Stimulated activated CD8-positive, alpha-beta memory T cell treated with anti-CD3 and anti-CD28 coated beads, Interleukin-15, amount 100 ng/mL, for 4 hours (primary cell): ENCODE data around the gene TALDO1.
A peak's percentile ranks its signal among the peaks of the same experiment; 100 is the strongest.

Experiments
- DNase-seq, 2 donors: peaks; one replicate each; pipeline ENCODE4 v3.0.0-alpha.2; 2020; ENCODE audit warnings: low read depth in 2 of 2

Gene TALDO1

DNA sequence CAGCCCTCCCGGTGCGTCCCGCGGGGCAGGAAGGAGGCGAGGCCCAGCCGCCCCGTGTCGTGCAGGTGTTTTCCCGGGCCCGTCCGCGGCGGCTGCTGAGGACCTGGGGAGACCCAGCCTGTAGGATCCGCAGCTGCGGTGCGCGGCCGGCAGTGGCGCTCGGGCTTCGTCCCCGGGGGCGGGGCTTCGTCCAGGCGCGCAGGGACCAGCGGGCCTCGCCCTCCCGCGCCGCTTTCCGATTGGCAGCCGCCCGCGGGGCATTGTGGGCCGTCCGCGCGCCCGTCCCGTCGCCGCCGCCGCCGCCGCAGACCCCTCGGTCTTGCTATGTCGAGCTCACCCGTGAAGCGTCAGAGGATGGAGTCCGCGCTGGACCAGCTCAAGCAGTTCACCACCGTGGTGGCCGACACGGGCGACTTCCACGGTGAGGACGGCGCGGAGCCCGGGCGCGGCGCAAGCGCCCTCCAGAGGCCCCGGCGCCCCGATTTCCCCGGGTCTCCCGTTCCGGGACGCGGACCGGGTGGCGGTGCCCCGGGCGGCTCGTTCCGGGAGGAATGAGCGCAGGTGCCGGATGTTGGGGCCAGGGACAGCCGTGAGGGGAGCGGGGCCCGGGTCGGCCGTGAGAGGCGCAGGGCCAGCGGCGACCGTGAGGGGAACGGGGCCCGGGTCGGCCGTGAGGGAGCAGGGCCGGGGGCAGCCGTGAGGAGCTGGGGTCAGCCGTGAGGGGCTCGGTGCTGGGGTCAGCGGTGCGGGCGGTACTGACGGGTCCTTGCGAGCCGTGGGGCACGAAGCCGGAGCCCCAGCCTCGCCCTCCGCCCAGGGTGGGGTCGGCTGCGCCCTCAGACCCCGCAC lies at the start of gene TALDO1:
Gene TALDO1, plus strand, starts transcription at position 307 of the 849 bp plus-strand sequence. Its CDS starts 18 bp downstream, at position 325.
- peak; percentile 47 to 69 for DNase-seq

DNA sequence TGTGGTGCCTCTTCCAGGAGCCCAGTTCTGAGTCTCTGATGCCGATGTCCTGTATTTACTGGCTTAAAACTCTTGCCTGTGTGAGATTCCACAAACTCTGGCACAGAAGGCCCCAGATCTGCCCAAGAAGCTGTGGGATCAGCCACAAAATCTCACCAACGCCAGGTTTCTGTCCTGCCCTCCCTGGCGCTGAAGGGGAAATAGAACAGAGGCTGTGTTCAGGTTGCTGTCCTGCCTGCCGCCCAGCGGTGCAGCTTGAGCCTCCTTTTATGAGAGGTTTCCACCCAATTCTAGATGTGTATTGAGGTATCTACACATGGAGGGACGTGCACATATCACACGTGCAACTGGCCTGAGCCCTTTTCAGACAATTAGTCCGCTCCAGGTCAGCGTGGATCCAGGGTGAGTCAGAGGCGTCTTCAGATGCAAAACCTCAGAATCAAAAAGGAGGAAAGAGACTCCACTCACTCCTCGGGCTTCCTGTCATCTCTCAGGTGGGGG lies 49.4 kb upstream of the TALDO1 start:
- DNase-seq: no peak

DNA sequence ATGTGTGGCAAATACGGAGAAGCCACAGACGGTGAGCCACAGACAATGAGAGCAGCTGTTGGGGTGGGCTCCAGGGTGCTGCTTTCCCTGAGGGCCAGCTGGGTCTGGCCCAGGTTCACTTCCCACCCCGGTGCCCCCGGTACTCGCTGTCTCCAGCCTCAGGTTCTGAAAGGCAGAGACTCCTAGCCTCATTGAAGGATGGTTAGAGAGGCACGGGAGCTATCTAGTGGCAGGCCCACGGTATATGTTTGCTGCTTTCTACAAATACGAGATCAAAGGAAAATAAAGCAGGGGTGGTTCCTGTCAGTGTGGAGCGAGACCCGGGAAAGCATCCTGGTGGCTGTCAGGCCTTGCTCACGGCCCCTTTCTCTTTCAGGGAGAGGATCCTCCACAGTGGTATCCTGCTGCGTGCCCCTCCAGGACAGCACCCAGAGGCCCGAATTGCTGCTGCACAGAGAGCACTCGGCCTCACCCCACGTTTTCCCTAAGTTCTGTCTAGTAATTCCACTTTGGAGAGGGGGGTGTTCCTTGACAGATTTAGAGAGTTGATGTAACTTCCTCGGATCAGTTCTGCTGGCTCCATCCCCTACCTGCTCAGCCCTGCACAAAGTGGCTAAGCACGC lies 48.7 kb upstream of the TALDO1 start:
- no peak for DNase-seq

DNA sequence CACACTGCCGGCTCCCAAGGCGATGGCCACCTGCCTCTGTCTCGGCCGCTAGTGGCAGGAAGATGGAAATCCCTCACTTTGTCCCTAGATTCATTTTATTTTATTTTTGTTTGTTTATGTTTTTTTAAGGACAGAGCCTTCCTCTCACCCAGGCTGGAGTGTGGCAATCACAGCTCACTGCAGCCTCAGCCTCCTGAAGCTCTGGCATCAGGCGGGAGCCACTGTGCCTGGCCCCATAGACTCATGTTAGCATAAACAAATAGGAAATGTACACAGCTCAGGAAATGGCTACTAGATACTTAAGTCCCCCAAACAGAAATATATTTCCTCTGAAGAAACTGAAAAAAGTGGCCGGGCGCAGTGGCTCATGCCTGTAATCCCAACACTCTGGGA lies 48.2 kb upstream of the TALDO1 start:
- no peak for DNase-seq

DNA sequence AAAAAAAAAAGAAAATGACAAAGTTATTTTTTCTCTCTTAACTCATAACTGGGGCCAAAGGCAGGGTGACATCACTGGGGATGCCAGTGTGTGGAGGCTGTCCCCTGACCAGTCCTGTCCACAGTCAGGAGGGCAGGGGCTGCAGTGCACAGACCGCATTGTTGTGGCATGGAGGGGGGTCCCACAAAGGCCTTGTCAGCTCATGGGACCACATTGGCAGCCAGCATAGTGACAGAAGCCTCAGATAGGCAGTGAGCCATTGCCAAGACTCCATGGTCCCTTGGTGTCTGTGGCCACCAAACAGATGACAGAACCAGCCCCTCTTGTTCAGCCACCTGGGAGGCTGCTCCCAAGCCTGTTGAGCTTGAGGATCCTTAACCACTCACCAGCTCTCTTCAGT lies 47.5 kb upstream of the TALDO1 start:
- no peak for DNase-seq

DNA sequence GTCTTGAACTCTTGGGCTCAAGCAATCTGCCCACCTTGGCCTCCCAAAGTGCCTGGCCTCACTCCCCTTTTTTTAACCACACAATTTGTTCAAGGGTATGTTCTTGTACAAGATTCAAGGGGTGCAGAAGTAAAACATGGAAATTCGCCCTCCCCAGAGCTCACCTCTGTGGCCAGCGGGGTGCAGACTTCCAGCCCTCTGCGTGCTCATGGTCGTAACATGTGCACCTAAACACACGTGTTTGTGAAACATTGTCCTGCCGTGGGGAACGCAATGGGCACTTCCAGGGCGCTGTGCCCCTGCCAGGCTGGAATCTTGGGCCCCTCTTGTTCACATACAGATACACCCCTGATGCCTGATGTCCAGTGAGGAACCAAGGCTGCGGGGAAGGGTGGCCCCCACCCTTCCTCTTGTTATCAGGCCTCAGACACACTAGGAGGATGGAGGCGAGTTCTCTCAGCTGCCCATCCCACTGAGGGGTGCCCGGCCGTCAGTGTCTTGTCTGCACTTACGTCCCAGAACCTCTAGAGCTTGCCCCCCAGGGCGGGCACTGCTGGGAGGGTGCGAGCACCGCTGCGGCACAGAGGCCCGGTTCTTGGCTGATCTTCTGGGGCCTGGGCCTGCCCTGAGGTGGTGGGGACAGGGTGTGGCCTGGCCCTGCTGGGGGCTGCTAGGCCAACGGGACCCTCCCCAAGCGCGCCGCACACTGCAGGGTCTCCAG lies 45.4 kb upstream of the TALDO1 start:
- no peak for DNase-seq

DNA sequence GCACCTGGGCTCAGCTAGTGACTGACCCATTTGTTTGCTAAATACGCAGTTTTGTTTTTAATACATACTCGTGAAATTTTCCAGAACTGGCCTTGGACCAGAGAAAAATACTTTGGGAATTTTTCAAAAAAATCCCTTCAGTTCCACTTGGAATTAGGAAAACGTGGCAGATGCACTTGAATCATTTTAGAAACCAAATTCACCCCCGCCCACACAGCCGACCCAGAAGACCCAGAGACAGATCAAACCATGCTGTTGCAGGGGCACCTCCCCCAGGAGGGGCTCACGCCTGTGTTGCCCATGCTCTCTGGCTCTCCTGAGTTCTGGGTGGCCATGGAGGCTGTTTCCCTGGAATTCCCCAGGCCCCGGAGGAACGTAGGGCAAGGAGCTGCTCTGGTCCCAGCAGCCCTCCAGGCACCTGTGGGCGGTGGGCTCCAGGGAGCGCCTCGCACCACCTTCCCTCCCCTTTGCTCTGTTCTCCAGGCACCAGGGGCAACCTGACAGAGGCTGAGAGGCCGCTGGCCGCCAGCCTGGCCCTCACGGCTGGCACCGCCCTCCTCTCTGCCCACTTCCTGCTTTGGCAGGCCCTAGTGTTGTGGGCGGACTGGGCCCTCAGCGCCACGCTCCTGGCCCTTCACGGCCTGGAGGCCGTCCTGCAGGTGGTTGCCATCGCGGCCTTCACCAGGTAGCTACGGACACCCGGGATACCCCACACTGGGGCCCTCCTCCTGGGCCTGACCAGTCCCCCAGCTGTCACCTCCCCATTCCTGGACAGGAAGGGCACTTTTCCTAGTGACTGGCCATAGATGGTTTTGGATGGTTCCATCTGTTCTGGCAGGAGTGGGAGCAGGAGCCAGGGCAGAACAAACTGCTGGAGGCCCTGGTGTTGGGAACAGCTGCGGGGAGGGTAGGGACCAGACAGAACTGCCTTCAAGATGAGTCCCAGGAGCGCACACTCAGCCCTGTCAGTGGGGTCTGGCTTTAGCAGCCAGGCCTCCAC lies 44.5 kb upstream of the TALDO1 start:
- DNase-seq: no peak

DNA sequence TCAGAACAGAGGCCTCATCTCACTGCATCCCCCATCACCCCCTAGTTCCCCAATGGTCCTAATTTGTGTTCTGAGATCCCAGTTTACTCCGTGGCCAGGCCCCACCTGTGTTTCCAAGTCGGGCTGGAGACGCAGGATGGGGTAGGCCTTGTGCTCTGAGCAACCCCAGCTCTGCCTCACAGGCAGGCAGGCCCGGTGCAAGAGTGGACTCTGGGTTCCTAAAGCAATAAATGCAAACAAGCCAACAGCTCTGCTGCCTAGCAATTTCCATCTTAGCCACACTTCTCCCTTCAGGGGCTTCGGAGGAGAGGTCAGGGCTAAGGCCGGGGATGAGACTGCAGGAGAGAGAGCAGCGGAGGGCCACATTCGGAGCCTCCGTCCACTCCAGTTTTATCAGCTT lies 43.8 kb upstream of the TALDO1 start:
- no peak for DNase-seq

DNA sequence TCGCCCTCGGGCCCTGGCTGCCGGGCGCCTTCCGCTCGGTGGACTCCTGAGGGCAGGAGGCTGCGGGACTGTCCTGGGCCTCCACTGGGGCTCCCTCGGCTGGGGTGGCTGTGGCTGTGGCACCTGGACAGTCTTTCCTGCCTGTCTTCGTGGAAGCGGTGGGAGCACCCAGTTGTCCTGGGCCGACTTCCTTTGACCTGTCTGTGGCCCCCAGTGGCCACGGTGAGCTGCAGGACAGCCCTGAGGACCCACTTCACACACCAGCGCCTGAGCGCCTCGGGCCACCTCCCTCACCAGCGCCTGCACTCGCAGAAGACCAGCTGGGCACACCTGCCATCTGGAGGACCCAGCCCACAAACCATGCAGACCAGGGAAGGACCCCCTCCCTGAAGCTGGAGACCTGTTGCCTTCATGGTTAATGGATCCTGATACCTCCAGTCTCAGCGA lies 43.0 kb upstream of the TALDO1 start:
- DNase-seq: no peak

DNA sequence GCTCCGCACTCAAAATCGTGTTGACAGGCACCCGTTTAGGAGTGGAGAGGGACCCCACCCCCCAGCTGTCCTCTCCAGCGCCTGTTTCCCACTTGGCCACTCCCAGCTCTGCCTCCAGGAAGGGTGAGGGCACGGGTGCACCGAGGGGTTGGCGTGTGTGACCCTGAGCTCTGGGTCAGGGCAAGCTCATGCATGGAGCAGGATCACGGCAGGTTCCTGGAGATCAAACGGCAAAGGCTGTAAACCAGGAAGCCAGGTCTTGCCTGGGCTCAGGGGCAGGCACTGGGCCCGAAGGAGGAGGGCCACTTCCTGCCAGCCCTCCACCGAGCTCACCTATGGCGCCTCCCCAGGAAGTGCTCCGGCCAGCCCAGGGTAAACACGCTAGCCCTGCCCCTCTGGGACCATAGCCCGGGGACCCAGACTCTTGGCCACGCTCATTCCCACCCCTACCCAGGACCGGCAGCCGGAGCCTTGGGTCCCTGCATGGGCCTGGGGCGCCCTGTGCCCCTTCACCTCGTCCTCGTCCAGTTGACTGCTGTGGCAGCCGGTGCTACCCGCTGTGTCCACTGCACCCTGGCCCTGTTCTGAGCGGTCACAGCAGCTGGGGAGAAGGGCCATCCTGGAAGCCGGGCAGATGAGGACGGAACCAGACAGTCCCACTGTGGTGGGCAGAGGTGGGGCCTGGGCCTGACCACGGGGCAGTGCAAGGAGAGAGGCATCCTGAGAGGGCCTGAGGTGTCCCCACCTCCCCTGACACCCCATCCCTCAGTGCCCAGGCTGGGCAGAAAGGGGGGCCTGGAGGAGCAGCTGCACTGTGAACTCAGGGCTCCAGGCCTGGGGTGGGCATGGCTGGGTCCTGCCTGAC lies 42.3 kb upstream of the TALDO1 start:
- DNase-seq: no peak

DNA sequence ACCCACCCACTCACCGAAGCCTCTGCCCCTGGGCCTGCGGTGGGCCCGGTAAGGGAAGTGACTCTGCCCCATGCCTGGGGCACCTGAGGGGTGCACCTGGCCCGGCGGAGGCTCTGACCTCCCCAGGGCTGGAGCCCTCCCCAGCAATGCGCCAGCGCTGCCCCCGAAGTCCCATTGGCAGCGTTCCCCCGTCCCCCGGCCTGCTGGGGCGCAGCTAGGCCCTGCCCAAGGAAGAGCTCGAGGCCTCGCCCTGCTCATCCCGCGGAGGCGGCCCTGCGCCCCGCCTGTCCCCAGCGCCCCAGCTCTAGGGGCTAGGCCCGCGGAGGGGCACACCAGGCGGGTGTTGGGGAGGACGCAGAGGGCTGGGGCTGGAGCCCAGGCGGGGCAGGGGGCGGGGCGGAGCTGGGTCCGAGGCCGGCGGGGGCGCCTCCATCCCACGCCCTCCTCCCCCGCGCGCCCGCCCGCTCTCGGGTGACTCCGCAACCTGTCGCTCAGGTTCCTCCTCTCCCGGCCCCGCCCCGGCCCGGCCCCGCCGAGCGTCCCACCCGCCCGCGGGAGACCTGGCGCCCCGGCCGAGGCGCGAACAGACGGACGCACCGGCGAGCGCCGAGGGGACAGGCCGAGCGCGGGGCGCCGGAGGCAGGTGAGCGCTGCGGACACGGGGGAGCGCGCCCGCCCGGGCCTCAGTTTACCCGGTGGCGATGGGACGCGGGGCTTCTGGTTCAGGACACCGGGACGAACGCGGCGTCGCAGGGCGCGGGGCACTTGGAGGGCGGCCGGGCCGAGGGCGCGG lies 41.4 kb upstream of the TALDO1 start, which contains the start of gene EPS8L2:
Gene EPS8L2, plus strand, starts transcription at position 586 of the 793 bp plus-strand sequence. CDS start 3,177 bp downstream, outside the sequence.
- no peak for DNase-seq

DNA sequence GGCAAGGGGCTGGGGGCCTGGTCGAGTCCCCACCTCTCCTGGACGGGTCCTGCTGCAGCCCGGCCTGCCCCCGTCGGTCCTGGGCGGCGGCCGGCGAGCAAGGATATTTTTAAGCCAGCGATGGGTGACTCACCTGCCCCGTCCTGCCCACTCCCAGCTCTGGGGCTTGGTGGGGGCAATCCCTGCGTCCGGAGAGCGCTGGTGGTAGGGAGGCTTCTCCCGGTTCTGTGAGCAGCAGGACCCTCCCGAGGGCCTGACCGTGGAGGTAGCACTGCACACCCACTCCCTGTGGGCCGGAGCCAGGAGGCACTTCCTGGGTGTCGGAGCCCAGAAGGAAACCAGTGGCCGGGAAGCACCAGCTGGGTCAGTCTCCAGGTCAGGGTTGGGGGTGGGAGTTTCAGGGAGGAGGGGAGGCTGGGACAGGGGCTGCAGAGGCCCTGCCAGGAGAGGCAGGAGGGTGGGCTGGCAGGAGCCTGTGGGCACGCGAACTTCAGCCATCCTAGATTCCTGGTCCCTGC lies 40.8 kb upstream of the TALDO1 start:
- DNase-seq: no peak

DNA sequence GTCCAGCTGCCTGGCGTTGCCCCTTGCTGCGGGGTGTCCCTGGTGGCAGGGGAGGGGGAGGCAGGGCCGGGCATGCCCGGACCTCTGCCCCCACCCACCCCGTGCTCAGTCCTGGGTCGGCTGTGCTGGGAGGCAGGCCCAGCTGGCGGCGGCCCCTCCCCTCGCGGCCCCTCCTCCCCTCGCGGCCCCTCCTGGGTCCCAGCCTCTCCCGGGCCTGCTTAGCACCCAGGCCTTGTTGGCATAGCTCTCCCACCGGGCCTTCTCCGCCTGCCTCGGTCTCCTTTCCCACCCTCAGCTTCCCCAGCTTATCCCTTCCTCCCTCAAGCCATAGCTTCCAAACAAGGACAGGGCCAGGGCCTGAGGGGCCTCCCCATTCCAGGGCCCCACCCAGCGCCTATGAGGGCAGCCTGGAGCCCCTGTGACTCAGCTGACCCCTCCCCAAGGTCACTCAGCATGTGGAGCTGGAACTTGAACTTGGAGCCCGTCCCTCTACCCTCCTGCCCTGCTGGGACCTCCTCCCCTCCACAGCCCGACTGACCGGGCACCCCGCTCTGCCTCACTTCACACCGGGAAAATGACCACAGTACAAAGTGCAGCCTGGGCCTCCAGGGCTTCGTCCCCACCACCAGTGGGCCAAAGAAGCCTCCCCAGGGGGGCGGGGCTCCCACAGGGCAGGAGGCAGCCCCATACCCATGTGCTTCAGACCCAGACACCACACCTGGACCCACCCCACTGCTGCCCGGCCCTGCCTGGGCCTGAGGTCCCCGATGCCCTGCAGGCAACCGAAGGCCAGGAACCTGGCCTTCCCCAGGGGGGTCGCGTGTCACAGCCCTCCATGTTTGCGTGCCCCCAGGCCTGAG lies 40.1 kb upstream of the TALDO1 start:
- no peak for DNase-seq

DNA sequence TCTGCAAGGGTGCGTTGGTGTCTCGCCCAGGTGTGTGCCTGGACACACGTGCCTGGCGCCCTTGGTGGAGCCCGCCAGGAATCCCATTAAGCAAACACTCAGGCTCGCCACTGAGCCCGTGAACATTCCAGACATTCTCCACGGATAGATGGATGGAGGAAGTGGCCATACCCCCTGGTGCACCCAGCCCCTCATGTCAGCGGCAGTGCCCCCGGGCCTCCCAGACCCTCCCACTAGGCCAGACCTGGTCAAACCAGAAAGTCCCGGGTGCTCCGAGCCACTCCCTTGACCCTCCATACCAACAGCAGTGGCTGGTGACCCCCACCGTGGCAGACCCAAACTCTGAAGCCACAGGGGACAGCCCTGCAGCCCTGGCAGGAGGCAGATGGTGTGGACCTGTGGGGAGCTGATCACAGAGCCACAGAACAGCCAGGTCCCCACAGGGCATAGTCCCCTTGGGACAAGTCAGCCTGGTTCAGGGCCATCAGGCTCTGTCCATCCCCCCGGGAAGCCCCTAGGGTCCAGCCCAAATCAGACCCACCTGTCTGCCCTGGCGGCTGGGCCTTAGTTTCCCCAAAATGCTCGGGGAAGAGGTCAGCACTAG lies 39.3 kb upstream of the TALDO1 start:
- DNase-seq: no peak

DNA sequence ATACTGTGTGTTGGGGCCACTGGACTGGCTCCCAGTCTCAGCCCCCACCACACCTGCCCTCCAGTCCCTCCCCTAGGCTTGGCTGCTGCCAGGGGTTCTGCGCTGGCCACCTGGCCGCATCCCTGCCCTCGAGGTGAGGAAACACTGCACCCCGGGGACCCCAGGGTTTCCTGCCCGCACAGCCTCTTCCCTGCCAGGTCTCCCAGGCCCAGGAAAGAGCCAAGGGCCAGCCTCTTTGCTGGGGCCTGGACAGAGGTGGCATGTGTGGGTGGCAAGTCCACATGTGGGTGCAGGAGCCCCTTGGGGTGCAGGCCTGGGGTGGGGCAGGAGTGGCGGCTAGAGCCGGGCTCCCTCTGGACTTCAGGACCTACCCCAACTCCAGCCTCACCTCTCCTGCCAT lies 38.8 kb upstream of the TALDO1 start:
- no peak for DNase-seq

DNA sequence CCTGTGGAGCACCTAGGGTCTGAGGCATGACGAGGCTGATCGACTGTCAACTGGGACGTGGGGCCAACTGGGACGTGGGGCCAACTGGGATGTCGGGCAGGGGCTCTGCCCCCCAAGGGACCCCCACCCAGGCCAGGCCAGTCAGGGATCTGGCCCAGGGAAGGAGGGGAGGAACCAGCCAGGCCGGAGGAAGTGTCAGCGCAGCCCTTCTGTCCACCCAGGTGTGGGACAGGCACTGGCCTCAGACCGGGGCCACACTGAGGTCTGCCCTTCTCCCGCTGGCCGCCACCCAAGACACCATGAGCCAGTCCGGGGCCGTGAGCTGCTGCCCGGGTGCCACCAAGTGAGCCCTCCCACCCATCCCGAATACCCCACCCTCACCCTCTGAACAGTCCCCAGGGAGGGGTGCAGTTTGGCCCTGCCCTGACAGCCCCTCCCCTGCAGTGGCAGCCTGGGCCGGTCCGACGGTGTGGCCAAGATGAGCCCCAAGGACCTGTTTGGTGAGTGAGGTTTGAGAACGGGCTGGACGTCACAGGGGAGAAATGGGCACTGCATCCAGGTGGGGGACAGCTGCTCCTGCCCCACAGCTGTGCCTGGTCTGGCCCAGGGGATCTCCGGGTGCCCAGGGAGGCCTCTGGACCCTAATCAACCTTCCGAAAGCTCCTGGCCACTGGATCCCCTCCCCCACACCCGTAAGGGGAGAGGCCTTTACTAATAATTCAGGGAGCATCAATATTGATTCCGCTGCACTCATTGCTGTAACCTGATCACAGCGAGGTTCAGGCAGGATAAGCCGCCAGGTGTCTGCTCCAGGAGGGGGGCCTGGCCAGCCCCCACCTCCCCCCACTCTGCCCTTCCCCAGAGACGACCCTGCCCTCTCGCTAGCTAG lies 37.9 kb upstream of the TALDO1 start:
- no peak for DNase-seq

DNA sequence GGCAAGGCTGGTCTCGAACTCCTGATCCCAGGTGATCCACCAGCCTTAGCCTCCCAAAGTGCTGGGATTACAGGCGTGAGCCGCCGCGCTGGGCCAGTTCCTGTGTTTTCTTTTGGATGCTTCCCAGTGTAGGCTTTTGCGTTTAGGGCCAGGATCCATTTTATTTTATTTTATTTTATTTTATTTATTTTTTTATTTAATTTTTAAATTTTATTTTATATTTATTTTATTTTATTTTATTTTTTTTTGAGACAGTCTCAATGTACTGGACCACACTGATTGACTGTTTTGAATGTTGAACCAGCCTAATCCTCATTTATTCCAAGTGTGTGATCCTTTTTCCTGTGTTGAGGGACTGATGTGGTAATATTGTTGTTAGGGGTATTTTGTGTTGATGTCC lies 32.8 kb upstream of the TALDO1 start:
- no peak for DNase-seq
